ENCODE results near the gene VPS13A.

VPS13A gene

DNA sequence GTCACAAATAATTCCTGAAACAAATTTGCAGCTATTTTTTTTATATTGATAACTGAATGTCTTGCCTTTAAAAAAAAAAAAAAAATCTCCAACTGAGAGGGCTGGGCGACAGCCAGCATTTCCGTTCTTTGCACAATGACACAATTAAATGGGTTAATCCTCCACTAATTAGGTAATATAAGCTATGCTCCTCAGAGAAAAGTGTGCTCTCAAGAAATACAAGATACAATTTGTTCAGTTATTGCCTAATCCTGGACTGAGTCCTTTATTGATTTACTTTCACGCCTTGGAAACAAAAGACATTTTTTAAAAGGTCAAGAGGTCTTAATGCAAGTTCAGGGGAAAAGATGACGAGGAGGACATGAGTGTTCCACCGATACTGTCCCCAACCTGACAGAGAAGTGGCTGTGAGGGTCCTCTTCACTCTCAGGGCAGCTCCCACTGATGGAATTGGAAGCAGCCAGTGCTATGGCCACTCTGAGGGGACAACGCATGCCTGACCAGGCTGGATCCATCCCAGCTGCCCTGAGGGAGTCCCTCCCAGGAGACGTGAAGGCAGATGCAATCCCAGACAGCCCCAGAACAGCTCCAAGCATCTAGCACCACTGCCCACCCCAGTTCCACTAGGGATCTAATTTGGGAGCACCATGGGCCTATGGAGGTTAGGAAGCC is 250.1 kb downstream of the VPS13A start:
- DNase-seq (ENCODE audit: low read depth): no peak
- no peak overlapping the region for H3K4me3 ChIP-seq (ENCODE audit: low read depth, low read length)
- TF ChIP-seq POLR2A (IDR thresholded peaks at IDR 0.05; ENCODE audit: extremely low read depth, insufficient read length): no peak
- no peak for TF ChIP-seq MAX (IDR thresholded peaks at IDR 0.05; ENCODE audit: low read depth, low read length)
- TF ChIP-seq MYC (IDR thresholded peaks at IDR 0.05; ENCODE audit: low read depth, low read length): no peak
- TF ChIP-seq, protein P1, sequence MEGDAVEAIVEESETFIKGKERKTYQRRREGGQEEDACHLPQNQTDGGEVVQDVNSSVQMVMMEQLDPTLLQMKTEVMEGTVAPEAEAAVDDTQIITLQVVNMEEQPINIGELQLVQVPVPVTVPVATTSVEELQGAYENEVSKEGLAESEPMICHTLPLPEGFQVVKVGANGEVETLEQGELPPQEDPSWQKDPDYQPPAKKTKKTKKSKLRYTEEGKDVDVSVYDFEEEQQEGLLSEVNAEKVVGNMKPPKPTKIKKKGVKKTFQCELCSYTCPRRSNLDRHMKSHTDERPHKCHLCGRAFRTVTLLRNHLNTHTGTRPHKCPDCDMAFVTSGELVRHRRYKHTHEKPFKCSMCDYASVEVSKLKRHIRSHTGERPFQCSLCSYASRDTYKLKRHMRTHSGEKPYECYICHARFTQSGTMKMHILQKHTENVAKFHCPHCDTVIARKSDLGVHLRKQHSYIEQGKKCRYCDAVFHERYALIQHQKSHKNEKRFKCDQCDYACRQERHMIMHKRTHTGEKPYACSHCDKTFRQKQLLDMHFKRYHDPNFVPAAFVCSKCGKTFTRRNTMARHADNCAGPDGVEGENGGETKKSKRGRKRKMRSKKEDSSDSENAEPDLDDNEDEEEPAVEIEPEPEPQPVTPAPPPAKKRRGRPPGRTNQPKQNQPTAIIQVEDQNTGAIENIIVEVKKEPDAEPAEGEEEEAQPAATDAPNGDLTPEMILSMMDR (IDR thresholded peaks at IDR 0.05; ENCODE audit: low read depth, low read length): no peak

- TF ChIP-seq, protein P1 (IDR thresholded peaks at IDR 0.05; ENCODE audit: low read depth, low read length): no peak
- TF ChIP-seq MAX (IDR thresholded peaks at IDR 0.05; ENCODE audit: low read depth, low read length): no peak
- TF ChIP-seq POLR2A (IDR thresholded peaks at IDR 0.05; ENCODE audit: extremely low read depth, insufficient read length): no peak
- no peak for TF ChIP-seq MYC (IDR thresholded peaks at IDR 0.05; ENCODE audit: low read depth, low read length)
- H3K4me3 ChIP-seq (ENCODE audit: low read depth, low read length): no peak overlapping the region
- DNase-seq (ENCODE audit: low read depth): no peak
Observed at GRCh38 chr9:77429928-77430327, 252.6 kb downstream of the VPS13A start.

- TF ChIP-seq MAX (IDR thresholded peaks at IDR 0.05; ENCODE audit: low read depth, low read length) (no peak), POLR2A (IDR thresholded peaks at IDR 0.05; ENCODE audit: extremely low read depth, insufficient read length) (no peak), MYC (IDR thresholded peaks at IDR 0.05; ENCODE audit: low read depth, low read length) (no peak)
- no peak overlapping the region for H3K4me3 ChIP-seq (ENCODE audit: low read depth, low read length)
- DNase-seq (ENCODE audit: low read depth): no peak
Observed at GRCh38 chr9:77432053-77432452, 254.7 kb downstream of the VPS13A start.

DNA sequence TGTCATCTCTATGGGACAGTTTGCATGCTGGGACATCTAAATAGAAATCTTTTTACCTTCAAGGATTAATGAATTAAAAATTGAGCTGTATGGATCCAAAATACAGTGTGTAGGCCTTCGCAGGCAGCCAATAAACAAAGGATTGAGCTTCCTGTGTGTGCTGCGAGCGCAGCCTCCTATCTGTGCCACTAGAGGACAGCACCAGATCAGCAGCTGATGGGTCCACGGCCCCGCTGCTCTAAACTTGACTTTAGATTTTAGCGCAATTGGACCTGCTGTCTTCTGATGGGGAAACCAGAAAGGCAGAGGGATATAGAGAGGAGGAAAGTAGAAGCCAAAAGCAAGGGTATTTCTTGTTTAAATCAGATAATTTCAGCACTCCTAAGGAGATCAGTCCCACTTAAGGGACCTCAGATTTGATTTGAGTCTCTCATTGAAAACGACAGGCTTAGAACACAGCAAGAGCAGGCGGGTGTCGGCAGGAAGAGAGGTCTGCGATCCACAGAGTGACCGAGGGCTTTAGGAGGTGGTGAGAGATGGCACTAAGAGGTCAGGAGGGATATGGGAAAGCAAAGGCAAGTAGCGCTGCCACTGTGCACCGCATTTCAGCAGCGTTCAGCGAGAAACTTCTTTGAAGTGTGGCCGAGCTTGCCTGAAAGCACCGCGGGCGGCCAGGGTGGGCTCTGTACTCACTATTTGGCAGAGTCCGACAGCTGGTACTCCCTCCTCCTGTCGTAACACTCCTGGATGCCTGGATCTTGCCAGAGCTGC is 256.5 kb downstream of the VPS13A start:
- DNase-seq (ENCODE audit: low read depth): peak; percentile 75
- TF ChIP-seq, protein P1 (IDR thresholded peaks at IDR 0.05; ENCODE audit: low read depth, low read length): peak; percentile 97
- no peak for TF ChIP-seq POLR2A (IDR thresholded peaks at IDR 0.05; ENCODE audit: extremely low read depth, insufficient read length)
- H3K4me3 ChIP-seq (ENCODE audit: low read depth, low read length): no peak overlapping the region

- DNase-seq (ENCODE audit: low read depth): no peak
- no peak overlapping the region for H3K4me3 ChIP-seq (ENCODE audit: low read depth, low read length)
- TF ChIP-seq POLR2A (IDR thresholded peaks at IDR 0.05; ENCODE audit: extremely low read depth, insufficient read length) (no peak), MYC (IDR thresholded peaks at IDR 0.05; ENCODE audit: low read depth, low read length) (no peak), MAX (IDR thresholded peaks at IDR 0.05; ENCODE audit: low read depth, low read length) (no peak)
- TF ChIP-seq, protein P1 (IDR thresholded peaks at IDR 0.05; ENCODE audit: low read depth, low read length): no peak
Observed at GRCh38 chr9:77435277-77435676, 257.9 kb downstream of the VPS13A start.

GRCh38 chr9:77435688-77436087 is 258.4 kb downstream of the VPS13A start:
- no peak for DNase-seq (ENCODE audit: low read depth)
- H3K4me3 ChIP-seq (ENCODE audit: low read depth, low read length): no peak overlapping the region
- TF ChIP-seq, protein P1 (IDR thresholded peaks at IDR 0.05; ENCODE audit: low read depth, low read length): no peak
- TF ChIP-seq MYC (IDR thresholded peaks at IDR 0.05; ENCODE audit: low read depth, low read length) (no peak), MAX (IDR thresholded peaks at IDR 0.05; ENCODE audit: low read depth, low read length) (no peak), POLR2A (IDR thresholded peaks at IDR 0.05; ENCODE audit: extremely low read depth, insufficient read length) (no peak)
